ENCODE results near the gene RELN. TPM values are rescaled to one million over a fixed set of nuclear protein-coding genes. Genes with fewer than 3 reads are reported as not detected.

Gene RELN
- total and polyA plus RNA-seq, 9 donors, result 2.1 to 31.3 (median 8.2) TPM

GRCh38 chr7:103718482-103719061 lies 270.9 kb downstream of the RELN start:
- H3K4me1 ChIP-seq (ENCODE audit: control insufficient read depth, insufficient read depth, low read length), result no peaks in the 10 kb centered on the region
- no peak overlapping the region for H3K4me3 ChIP-seq (ENCODE audit: low read length)
- no peak for DNase-seq
- no peak overlapping the region for H3K27ac ChIP-seq (ENCODE audit: low read length)
- H3K36me3 ChIP-seq (ENCODE audit: control insufficient read depth, insufficient read depth, low read length), result no peaks in the 10 kb centered on the region
- no peaks in the 10 kb centered on the region for H3K27me3 ChIP-seq (ENCODE audit: control insufficient read depth, insufficient read depth, low read length)
- H3K9me3 ChIP-seq (replicated peaks; ENCODE audit: control insufficient read depth, low read depth, low read length), result no peaks in the 10 kb centered on the region

GRCh38 chr7:103717574-103717973 lies 271.9 kb downstream of the RELN start:
- no peak for DNase-seq
- WGBS (ENCODE audit: insufficient coverage), result no CpG with 5 or more reads among the region's 3 CpGs
- Histone ChIP-seq H3K4me1 (ENCODE audit: control insufficient read depth, insufficient read depth, low read length) (no peaks in the 10 kb centered on the region), H3K9me3 (replicated peaks; ENCODE audit: control insufficient read depth, low read depth, low read length) (no peaks in the 10 kb centered on the region), H3K36me3 (ENCODE audit: control insufficient read depth, insufficient read depth, low read length) (no peaks in the 10 kb centered on the region), H3K4me3 (ENCODE audit: low read length) (no peak overlapping the region), H3K27me3 (ENCODE audit: control insufficient read depth, insufficient read depth, low read length) (no peaks in the 10 kb centered on the region), H3K27ac (ENCODE audit: low read length) (no peak overlapping the region)

- H3K27me3 ChIP-seq (ENCODE audit: control insufficient read depth, insufficient read depth, low read length), result no peaks in the 10 kb centered on the region
- no peaks in the 10 kb centered on the region for H3K9me3 ChIP-seq (replicated peaks; ENCODE audit: control insufficient read depth, low read depth, low read length)
- no peak for DNase-seq
- no peak overlapping the region for H3K4me3 ChIP-seq (ENCODE audit: low read length)
- no peaks in the 10 kb centered on the region for H3K36me3 ChIP-seq (ENCODE audit: control insufficient read depth, insufficient read depth, low read length)
- H3K4me1 ChIP-seq (ENCODE audit: control insufficient read depth, insufficient read depth, low read length), result no peaks in the 10 kb centered on the region
- WGBS (ENCODE audit: insufficient coverage), result 69% methylated on average over 3 of the region's 4 CpGs
- H3K27ac ChIP-seq (ENCODE audit: low read length), result no peak overlapping the region
These were observed 273.9 kb downstream of the RELN start for GRCh38 chr7:103715376-103716120.

GRCh38 chr7:103714376-103714927 lies 275.0 kb downstream of the RELN start:
- no peaks in the 10 kb centered on the region for H3K36me3 ChIP-seq (ENCODE audit: control insufficient read depth, insufficient read depth, low read length)
- H3K4me1 ChIP-seq (ENCODE audit: control insufficient read depth, insufficient read depth, low read length), result no peaks in the 10 kb centered on the region
- no peaks in the 10 kb centered on the region for H3K27me3 ChIP-seq (ENCODE audit: control insufficient read depth, insufficient read depth, low read length)
- H3K9me3 ChIP-seq (replicated peaks; ENCODE audit: control insufficient read depth, low read depth, low read length), result no peaks in the 10 kb centered on the region
- no peak overlapping the region for H3K27ac ChIP-seq (ENCODE audit: low read length)
- no peak overlapping the region for H3K4me3 ChIP-seq (ENCODE audit: low read length)
- DNase-seq, result no peak
- WGBS (ENCODE audit: insufficient coverage), result 58% methylated on average over 8 of the region's 9 CpGs

GRCh38 chr7:103712991-103713778 lies 276.3 kb downstream of the RELN start:
- Histone ChIP-seq H3K4me3 (ENCODE audit: low read length) (no peak overlapping the region), H3K9me3 (replicated peaks; ENCODE audit: control insufficient read depth, low read depth, low read length) (no peaks in the 10 kb centered on the region), H3K36me3 (ENCODE audit: control insufficient read depth, insufficient read depth, low read length) (no peaks in the 10 kb centered on the region), H3K27me3 (ENCODE audit: control insufficient read depth, insufficient read depth, low read length) (no peaks in the 10 kb centered on the region), H3K4me1 (ENCODE audit: control insufficient read depth, insufficient read depth, low read length) (no peaks in the 10 kb centered on the region), H3K27ac (ENCODE audit: low read length) (no peak overlapping the region)
- 17% methylated on average over 1 of the region's 4 CpGs for WGBS (ENCODE audit: insufficient coverage)
- DNase-seq, result no peak

GRCh38 chr7:103711413-103711812 lies 278.0 kb downstream of the RELN start:
- Histone ChIP-seq H3K27me3 (ENCODE audit: control insufficient read depth, insufficient read depth, low read length) (no peaks in the 10 kb centered on the region), H3K36me3 (ENCODE audit: control insufficient read depth, insufficient read depth, low read length) (no peaks in the 10 kb centered on the region), H3K4me1 (ENCODE audit: control insufficient read depth, insufficient read depth, low read length) (no peaks in the 10 kb centered on the region), H3K27ac (ENCODE audit: low read length) (no peak overlapping the region), H3K4me3 (ENCODE audit: low read length) (no peak overlapping the region), H3K9me3 (replicated peaks; ENCODE audit: control insufficient read depth, low read depth, low read length) (no peaks in the 10 kb centered on the region)
- WGBS (ENCODE audit: insufficient coverage), result 100% methylated on average over 1 of the region's 4 CpGs
- DNase-seq, result no peak

- Histone ChIP-seq H3K4me3 (ENCODE audit: low read length) (no peak overlapping the region), H3K27me3 (ENCODE audit: control insufficient read depth, insufficient read depth, low read length) (no peaks in the 10 kb centered on the region), H3K36me3 (ENCODE audit: control insufficient read depth, insufficient read depth, low read length) (no peaks in the 10 kb centered on the region), H3K9me3 (replicated peaks; ENCODE audit: control insufficient read depth, low read depth, low read length) (no peaks in the 10 kb centered on the region), H3K27ac (ENCODE audit: low read length) (no peak overlapping the region), H3K4me1 (ENCODE audit: control insufficient read depth, insufficient read depth, low read length) (no peaks in the 10 kb centered on the region)
- WGBS (ENCODE audit: insufficient coverage), result no CpG with 5 or more reads among the region's 2 CpGs
- DNase-seq, result no peak
These were observed 279.2 kb downstream of the RELN start for GRCh38 chr7:103710247-103710646.

GRCh38 chr7:103706805-103707204 lies 282.7 kb downstream of the RELN start:
- no CpG with 5 or more reads among the region's 1 CpG for WGBS (ENCODE audit: insufficient coverage)
- no peaks in the 10 kb centered on the region for H3K9me3 ChIP-seq (replicated peaks; ENCODE audit: control insufficient read depth, low read depth, low read length)
- DNase-seq, result no peak
- no peaks in the 10 kb centered on the region for H3K36me3 ChIP-seq (ENCODE audit: control insufficient read depth, insufficient read depth, low read length)
- H3K4me3 ChIP-seq (ENCODE audit: low read length), result no peak overlapping the region
- no peaks in the 10 kb centered on the region for H3K4me1 ChIP-seq (ENCODE audit: control insufficient read depth, insufficient read depth, low read length)
- no peaks in the 10 kb centered on the region for H3K27me3 ChIP-seq (ENCODE audit: control insufficient read depth, insufficient read depth, low read length)
- no peak overlapping the region for H3K27ac ChIP-seq (ENCODE audit: low read length)

- no peaks in the 10 kb centered on the region for H3K9me3 ChIP-seq (replicated peaks; ENCODE audit: control insufficient read depth, low read depth, low read length)
- no peaks in the 10 kb centered on the region for H3K27me3 ChIP-seq (ENCODE audit: control insufficient read depth, insufficient read depth, low read length)
- H3K4me3 ChIP-seq (ENCODE audit: low read length), result no peak overlapping the region
- DNase-seq, result no peak
- no peaks in the 10 kb centered on the region for H3K36me3 ChIP-seq (ENCODE audit: control insufficient read depth, insufficient read depth, low read length)
- no CpG with 5 or more reads among the region's 3 CpGs for WGBS (ENCODE audit: insufficient coverage)
- no peak overlapping the region for H3K27ac ChIP-seq (ENCODE audit: low read length)
- H3K4me1 ChIP-seq (ENCODE audit: control insufficient read depth, insufficient read depth, low read length), result no peaks in the 10 kb centered on the region
These were observed 283.9 kb downstream of the RELN start for GRCh38 chr7:103705542-103705941.

- H3K36me3 ChIP-seq (ENCODE audit: control insufficient read depth, insufficient read depth, low read length), result no peaks in the 10 kb centered on the region
- H3K9me3 ChIP-seq (replicated peaks; ENCODE audit: control insufficient read depth, low read depth, low read length), result no peaks in the 10 kb centered on the region
- H3K27me3 ChIP-seq (ENCODE audit: control insufficient read depth, insufficient read depth, low read length), result no peaks in the 10 kb centered on the region
- no peak overlapping the region for H3K4me3 ChIP-seq (ENCODE audit: low read length)
- no peak overlapping the region for H3K27ac ChIP-seq (ENCODE audit: low read length)
- WGBS (ENCODE audit: insufficient coverage), result 50% methylated on average over 1 of the region's 1 CpG
- peak; percentile 15 for DNase-seq
- no peaks in the 10 kb centered on the region for H3K4me1 ChIP-seq (ENCODE audit: control insufficient read depth, insufficient read depth, low read length)
These were observed 284.8 kb downstream of the RELN start for GRCh38 chr7:103704701-103705100.
